GM12878 (cell line): Measurements from ENCODE around the gene TUBAL3. TPM values are rescaled to one million over a fixed set of nuclear protein-coding genes. Genes with fewer than 3 reads are reported as not detected.

Experiments used
- BCL11A ChIP-seq: IDR thresholded peaks from 2 replicates; pipeline ENCODE4 v1.6.1; 2011; ENCODE audit warnings: low read depth, low read length
- CEBPZ ChIP-seq: fragments of 150-350 bp; IDR thresholded peaks from 2 replicates; pipeline ENCODE4 v1.6.1; 2016; ENCODE audit warnings: low read depth, low read length
- CREB1 ChIP-seq: IDR thresholded peaks from 2 replicates; pipeline ENCODE4 v1.6.1; 2012; ENCODE audit warnings: low read depth, mild to moderate bottlenecking, inconsistent platforms
- DPF2 ChIP-seq: fragments of 450-650 bp; IDR thresholded peaks from 2 replicates; pipeline ENCODE4 v1.6.1; 2017; ENCODE audit warnings: mild to moderate bottlenecking
- EGR1 ChIP-seq, 2 experiments: IDR thresholded peaks; 1 replicate in 1 of 2; 2 replicates in 1 of 2; pipeline ENCODE4 v1.6.1; 2011 to 2012; ENCODE audit warnings: low read depth in 2 of 2, low read length in 2 of 2, borderline replicate concordance in 1 of 2, mild to moderate bottlenecking in 1 of 2, moderate library complexity in 1 of 2
- ETV6 ChIP-seq, 2 experiments: fragments of 450-650 bp in 1 of 2; IDR thresholded peaks in 1 of 2; conservative IDR thresholded peaks in 1 of 2; 2 replicates each; pipeline ENCODE4 v1.6.1; 2014; ENCODE audit warnings: antibody characterized with exemption in 1 of 2, borderline replicate concordance in 1 of 2, low read depth in 1 of 2, mild to moderate bottlenecking in 1 of 2, moderate library complexity in 1 of 2
- FOXM1 ChIP-seq: IDR thresholded peaks from 2 replicates; pipeline ENCODE4 v1.6.1; 2012; ENCODE audit warnings: low read depth, mild to moderate bottlenecking, inconsistent platforms, low read length, moderate library complexity
- IKZF2 ChIP-seq, 2 experiments: fragments of 450-650 bp; IDR thresholded peaks; 2 replicates each; pipeline ENCODE4 v1.6.1; 2017; ENCODE audit warnings: mild to moderate bottlenecking in 2 of 2, moderate library complexity in 2 of 2
- IRF3 ChIP-seq: fragments of 450-650 bp; IDR thresholded peaks from 2 replicates; pipeline ENCODE4 v1.6.1; 2014; ENCODE audit warnings: mild to moderate bottlenecking
- JUNB ChIP-seq: IDR thresholded peaks from 2 replicates; pipeline ENCODE4 v1.6.1; 2016; ENCODE audit warnings: antibody characterized with exemption, mild to moderate bottlenecking
- KAT2A ChIP-seq: conservative IDR thresholded peaks from 2 replicates; pipeline ENCODE4 v1.6.1; 2011; ENCODE audit warnings: low read depth, low read length; ENCODE audit not compliant: control insufficient read depth
- LARP7 ChIP-seq: fragments of 450-650 bp; IDR thresholded peaks from 2 replicates; pipeline ENCODE4 v1.6.1; 2017; ENCODE audit warnings: mild to moderate bottlenecking
- MEF2A ChIP-seq: IDR thresholded peaks from 2 replicates; pipeline ENCODE4 v1.6.1; 2011; ENCODE audit warnings: low read depth, mild to moderate bottlenecking, low read length, moderate library complexity; ENCODE audit not compliant: insufficient read depth
- MTA2 ChIP-seq: fragments of 450-650 bp; IDR thresholded peaks from 2 replicates; pipeline ENCODE4 v1.6.1; 2016; ENCODE audit warnings: low read depth, mild to moderate bottlenecking, moderate library complexity
- POU2F2 ChIP-seq: IDR thresholded peaks from 3 replicates; pipeline ENCODE4 v1.6.1; 2011; ENCODE audit warnings: low read depth, mild to moderate bottlenecking, low read length, borderline replicate concordance
- RAD51 ChIP-seq: fragments of 450-650 bp; IDR thresholded peaks from 2 replicates; pipeline ENCODE4 v1.6.1; 2016; ENCODE audit warnings: moderate library complexity, mild to moderate bottlenecking, inconsistent platforms
- RELB ChIP-seq: fragments of 450-650 bp; IDR thresholded peaks from 2 replicates; pipeline ENCODE4 v1.6.1; 2017; ENCODE audit warnings: low read depth, mild to moderate bottlenecking, moderate library complexity
- RFX5 ChIP-seq: IDR thresholded peaks from 2 replicates; pipeline ENCODE4 v1.6.1; 2011; ENCODE audit warnings: low read depth, low read length, improper control_type of control experiment
- STAT3 ChIP-seq: IDR thresholded peaks from 2 replicates; pipeline ENCODE4 v1.6.1; 2011; ENCODE audit warnings: low read depth, low read length, improper control_type of control experiment
- SUZ12 ChIP-seq: fragments of 200-600 bp; sonication (generic); IDR thresholded peaks from one replicate; pipeline ENCODE4 v1.6.1; 2018; ENCODE audit warnings: antibody characterized with exemption, mild to moderate bottlenecking; ENCODE audit not compliant: unreplicated experiment
- TCF7 ChIP-seq: IDR thresholded peaks from 2 replicates; pipeline ENCODE4 v1.6.1; 2014; ENCODE audit warnings: antibody characterized with exemption, borderline replicate concordance
- ZNF24 ChIP-seq: fragments of 450-650 bp; IDR thresholded peaks from 2 replicates; pipeline ENCODE4 v1.6.1; 2017; ENCODE audit warnings: antibody characterized with exemption, mild to moderate bottlenecking
- ZNF274 ChIP-seq: IDR thresholded peaks from one replicate; pipeline ENCODE4 v1.8.0; 2011; ENCODE audit not compliant: insufficient read length, insufficient read depth
- polyA plus RNA-seq, 11 experiments: library from polyadenylated mRNA; depleted of rRNA in 4 of 11; unstranded in 6 of 11; stranded (reverse) in 5 of 11; fragments of >200 nt; fragmentation: Nextera tagmentation in 4 of 11; fragmentation: Illumina TruSeq in 1 of 11; extraction: Ambion mirVana in 4 of 11; extraction: Trizol in 1 of 11; gene quantifications; 1 replicate in 1 of 11; 2 replicates in 10 of 11; pipeline versions ENCODE4 v1.2.1 to v1.2.3, GENCODE V29; 2011 to 2016; ENCODE audit warnings: inconsistent platforms in 2 of 11, missing spikeins in 2 of 11, low read depth in 1 of 11
- total RNA-seq, 4 experiments: library from RNA; depleted of rRNA in 3 of 4; stranded (reverse); fragments of >200 nt in 3 of 4; fragmentation: Illumina TruSeq in 1 of 4; extraction: Trizol in 1 of 4; gene quantifications; 2 replicates each; pipeline versions ENCODE4 v1.2.1 to v1.2.3, GENCODE V29; 2013 to 2021
- TF ChIP-seq, protein P1 (sequence below), 3 experiments: IDR thresholded peaks in 2 of 3; conservative IDR thresholded peaks in 1 of 3; 2 replicates each; pipeline ENCODE4 v1.5.1; 2011; ENCODE audit warnings: low read depth in 3 of 3, low read length in 3 of 3, mild to moderate bottlenecking in 3 of 3, control low read depth in 2 of 3, moderate library complexity in 2 of 3, inconsistent platforms in 1 of 3, mixed read lengths in 1 of 3; ENCODE audit not compliant: control insufficient read depth in 2 of 3, insufficient read depth in 1 of 3; ENCODE audit errors: extremely low read depth in 1 of 3

TUBAL3 gene
- total and polyA plus RNA-seq, 10 of the 15 experiments (the other 5 are each of a cell fraction or from before 2014, with no cell fraction given), result 0.03 to 0.06 TPM; not detected in 8

DNA sequence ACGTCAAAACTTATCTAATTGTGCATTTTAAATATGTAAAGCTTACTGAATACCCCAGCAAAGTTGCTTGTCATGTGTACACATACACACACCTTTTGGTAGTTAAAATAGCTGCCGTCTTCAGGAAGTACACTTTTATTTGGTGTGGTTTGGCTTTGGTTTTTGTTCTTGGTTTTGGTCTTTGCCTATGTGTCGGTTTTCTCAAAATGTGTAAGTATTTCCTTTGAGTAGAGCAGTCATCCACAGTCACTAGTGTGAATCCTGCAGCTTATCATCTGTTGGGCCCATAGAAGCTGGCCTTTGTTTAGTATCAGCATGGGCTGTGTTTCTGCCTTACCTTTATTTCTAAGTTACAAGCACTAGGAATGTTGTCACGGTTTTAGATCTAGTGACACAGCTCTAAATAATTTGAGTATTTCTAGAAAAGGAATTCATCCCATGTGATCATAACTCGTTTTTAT, 43.0 kb upstream of the TUBAL3 start (continued):
- no peak for TF ChIP-seq SUZ12
- TF ChIP-seq KAT2A, result no peak
- TF ChIP-seq TCF7, result peak; percentile 87
- TF ChIP-seq CEBPZ, result no peak
- TF ChIP-seq IKZF2 (IDR thresholded peaks at IDR 0.05), result peak in 1 of 2 experiments; percentile 58; a peak in 2 of 4 replicates
- TF ChIP-seq MTA2, result peak; percentile 26; the same call in 1 of the 2 replicates
- TF ChIP-seq ZNF274, result no peak
- no peak for TF ChIP-seq ZNF24
- peak; percentile 70 for TF ChIP-seq JUNB
- peak; percentile 33; the same call in 1 of the 2 replicates for TF ChIP-seq RAD51
- TF ChIP-seq RELB, result peak; percentile 19; the same call in 1 of the 2 replicates
- TF ChIP-seq LARP7, result no peak
- peak; percentile 74; the same call in 1 of the 2 replicates for TF ChIP-seq MEF2A
- TF ChIP-seq CREB1, result peak; percentile 33; the same call in 1 of the 2 replicates
- TF ChIP-seq STAT3, result no peak
- TF ChIP-seq FOXM1, result peak; percentile 74; the same call in 1 of the 2 replicates
- 0 out of 2 replicates have a peak, but pooled peaks have one; percentile 17 for TF ChIP-seq BCL11A
- no peak for TF ChIP-seq RFX5
- TF ChIP-seq, protein P1, sequence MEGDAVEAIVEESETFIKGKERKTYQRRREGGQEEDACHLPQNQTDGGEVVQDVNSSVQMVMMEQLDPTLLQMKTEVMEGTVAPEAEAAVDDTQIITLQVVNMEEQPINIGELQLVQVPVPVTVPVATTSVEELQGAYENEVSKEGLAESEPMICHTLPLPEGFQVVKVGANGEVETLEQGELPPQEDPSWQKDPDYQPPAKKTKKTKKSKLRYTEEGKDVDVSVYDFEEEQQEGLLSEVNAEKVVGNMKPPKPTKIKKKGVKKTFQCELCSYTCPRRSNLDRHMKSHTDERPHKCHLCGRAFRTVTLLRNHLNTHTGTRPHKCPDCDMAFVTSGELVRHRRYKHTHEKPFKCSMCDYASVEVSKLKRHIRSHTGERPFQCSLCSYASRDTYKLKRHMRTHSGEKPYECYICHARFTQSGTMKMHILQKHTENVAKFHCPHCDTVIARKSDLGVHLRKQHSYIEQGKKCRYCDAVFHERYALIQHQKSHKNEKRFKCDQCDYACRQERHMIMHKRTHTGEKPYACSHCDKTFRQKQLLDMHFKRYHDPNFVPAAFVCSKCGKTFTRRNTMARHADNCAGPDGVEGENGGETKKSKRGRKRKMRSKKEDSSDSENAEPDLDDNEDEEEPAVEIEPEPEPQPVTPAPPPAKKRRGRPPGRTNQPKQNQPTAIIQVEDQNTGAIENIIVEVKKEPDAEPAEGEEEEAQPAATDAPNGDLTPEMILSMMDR (IDR thresholded peaks at IDR 0.05 in 2 of 3, conservative IDR thresholded peaks at IDR 0.05 in 1 of 3; ENCODE audit: control insufficient read depth in 2 of 3, extremely low read depth in 1 of 3, insufficient read depth in 1 of 3, low read depth in 3 of 3, low read length in 3 of 3), result no peak
- TF ChIP-seq IRF3, result no peak
- TF ChIP-seq EGR1 (IDR thresholded peaks at IDR 0.05; ENCODE audit: borderline replicate concordance in 1 of 2, low read depth in 2 of 2, low read length in 2 of 2), result no peak
- 0 out of 3 replicates have a peak, but pooled peaks have one; percentile 12 for TF ChIP-seq POU2F2
- peak in 1 of 2 experiments; percentile 69; a peak in 1 of 4 replicates for TF ChIP-seq ETV6 (conservative IDR thresholded peaks at IDR 0.05 in 1 of 2, IDR thresholded peaks at IDR 0.05 in 1 of 2; ENCODE audit: borderline replicate concordance in 1 of 2, low read depth in 1 of 2)
- peak; percentile 40; the same call in 1 of the 2 replicates for TF ChIP-seq DPF2
